ENCODE data around the gene AZU1. TPM values are rescaled to one million over a fixed set of nuclear protein-coding genes. Genes with fewer than 3 reads are reported as not detected.
A peak's percentile ranks its signal among the peaks of the same experiment; 100 is the strongest.

AZU1 gene
- total and polyA plus RNA-seq, 7 donors: 0.69 TPM; not detected in 6

DNA sequence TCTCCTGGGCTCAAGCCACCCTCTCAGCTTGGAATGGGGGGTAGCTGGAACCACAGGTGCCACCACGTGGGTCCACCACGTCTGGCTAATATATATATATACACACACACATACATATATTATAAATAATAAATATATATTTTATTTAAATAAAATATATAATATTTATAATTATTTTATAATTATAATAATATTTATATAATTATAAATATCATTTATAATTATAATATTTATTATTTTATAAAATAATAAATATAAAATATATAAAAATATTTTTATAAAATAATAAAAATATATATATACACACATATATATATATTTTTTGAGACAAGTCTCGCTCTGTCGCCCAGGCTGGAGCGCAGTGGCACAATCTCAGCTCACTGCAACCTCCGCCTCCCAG, 26.9 kb downstream of the AZU1 start:
- Histone ChIP-seq H3K9me3 (no peaks in the 10 kb centered on the region), H3K27me3 (ENCODE audit: insufficient read depth in 3 of 3, low read length in 2 of 3) (peaks cover 0 to 84% (median 11%) of the 10 kb centered on the region in 3 donors), H3K4me1 (peaks cover 8% of the 10 kb centered on the region), H3K36me3 (ENCODE audit: insufficient read depth in 1 of 2, low read depth in 1 of 2) (no peaks in the 10 kb centered on the region), H3K27ac (no peak overlapping the region), H3K4me3 (no peak overlapping the region)
- 69 to 72% (median 70%) methylated on average over 6 of the region's 6 CpGs for WGBS, 3 donors
- intact Hi-C loops (cut with DNase I): loop anchor here in 1 of 2 donors (10.0 kb wide), 1 partner anchor 130 kb away; the partner anchor contains the start of gene WDR18
- TF ChIP-seq, protein P1, sequence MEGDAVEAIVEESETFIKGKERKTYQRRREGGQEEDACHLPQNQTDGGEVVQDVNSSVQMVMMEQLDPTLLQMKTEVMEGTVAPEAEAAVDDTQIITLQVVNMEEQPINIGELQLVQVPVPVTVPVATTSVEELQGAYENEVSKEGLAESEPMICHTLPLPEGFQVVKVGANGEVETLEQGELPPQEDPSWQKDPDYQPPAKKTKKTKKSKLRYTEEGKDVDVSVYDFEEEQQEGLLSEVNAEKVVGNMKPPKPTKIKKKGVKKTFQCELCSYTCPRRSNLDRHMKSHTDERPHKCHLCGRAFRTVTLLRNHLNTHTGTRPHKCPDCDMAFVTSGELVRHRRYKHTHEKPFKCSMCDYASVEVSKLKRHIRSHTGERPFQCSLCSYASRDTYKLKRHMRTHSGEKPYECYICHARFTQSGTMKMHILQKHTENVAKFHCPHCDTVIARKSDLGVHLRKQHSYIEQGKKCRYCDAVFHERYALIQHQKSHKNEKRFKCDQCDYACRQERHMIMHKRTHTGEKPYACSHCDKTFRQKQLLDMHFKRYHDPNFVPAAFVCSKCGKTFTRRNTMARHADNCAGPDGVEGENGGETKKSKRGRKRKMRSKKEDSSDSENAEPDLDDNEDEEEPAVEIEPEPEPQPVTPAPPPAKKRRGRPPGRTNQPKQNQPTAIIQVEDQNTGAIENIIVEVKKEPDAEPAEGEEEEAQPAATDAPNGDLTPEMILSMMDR (IDR thresholded peaks at IDR 0.05): no peak
- DNase-seq (no peak), ATAC-seq (no peak)

DNA sequence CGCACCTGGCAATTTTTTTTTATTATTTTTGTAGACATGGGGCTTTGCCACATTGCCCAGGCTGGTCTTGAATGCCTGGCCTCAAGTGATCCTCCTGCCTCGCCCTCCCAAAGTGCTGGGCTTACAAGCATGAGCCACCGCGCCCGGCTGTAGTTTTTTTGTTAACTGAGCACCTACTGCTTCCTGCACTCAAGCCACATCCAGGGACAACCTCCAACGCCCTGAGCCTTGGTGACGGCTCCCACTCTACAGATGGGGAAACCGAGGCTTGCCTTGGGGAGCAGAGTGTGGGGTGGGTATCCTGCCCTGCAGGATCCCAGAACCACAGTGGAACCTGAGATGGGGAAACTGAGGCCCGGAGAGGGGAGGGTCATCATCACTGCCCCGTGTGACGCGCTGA, 27.5 kb downstream of the AZU1 start:
- H3K36me3 ChIP-seq (ENCODE audit: insufficient read depth in 1 of 2, low read depth in 1 of 2): no peaks in the 10 kb centered on the region
- peaks cover 12% of the 10 kb centered on the region for H3K4me1 ChIP-seq
- no peak overlapping the region for H3K27ac ChIP-seq
- 73 to 88% (median 85%) methylated on average over 12 of the region's 12 CpGs for WGBS, 3 donors
- peaks cover 0 to 85% (median 14%) of the 10 kb centered on the region in 3 donors for H3K27me3 ChIP-seq (ENCODE audit: insufficient read depth in 3 of 3, low read length in 2 of 3)
- no peaks in the 10 kb centered on the region for H3K9me3 ChIP-seq
- intact Hi-C loops (cut with DNase I): loop anchor here (5.0 to 10.0 kb wide), 3 partner anchors 62 to 130 kb away; partner anchors contain the start of genes KISS1R (in 1 of the 2) and WDR18 (in 1 of the 2)
- no peak overlapping the region for H3K4me3 ChIP-seq
- TF ChIP-seq, protein P1 (IDR thresholded peaks at IDR 0.05): no peak
- DNase-seq: no peak
- no peak for ATAC-seq

DNA sequence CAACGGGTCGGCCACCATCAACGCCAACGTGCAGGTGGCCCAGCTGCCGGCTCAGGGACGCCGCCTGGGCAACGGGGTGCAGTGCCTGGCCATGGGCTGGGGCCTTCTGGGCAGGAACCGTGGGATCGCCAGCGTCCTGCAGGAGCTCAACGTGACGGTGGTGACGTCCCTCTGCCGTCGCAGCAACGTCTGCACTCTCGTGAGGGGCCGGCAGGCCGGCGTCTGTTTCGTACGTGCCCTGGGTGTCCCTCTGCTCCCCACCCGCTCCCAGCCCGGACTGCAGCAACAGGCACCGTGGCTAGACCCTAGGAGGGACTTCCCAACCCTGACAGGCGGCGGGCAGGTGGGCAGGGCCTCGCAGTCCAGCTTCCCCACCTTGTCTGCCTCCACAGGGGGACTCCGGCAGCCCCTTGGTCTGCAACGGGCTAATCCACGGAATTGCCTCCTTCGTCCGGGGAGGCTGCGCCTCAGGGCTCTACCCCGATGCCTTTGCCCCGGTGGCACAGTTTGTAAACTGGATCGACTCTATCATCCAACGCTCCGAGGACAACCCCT, 28.0 kb downstream of the AZU1 start:
- peak in 1 of 2 donors; percentile 34 for DNase-seq
- intact Hi-C loops (cut with DNase I): loop anchor here (2.0 to 10.0 kb wide), 4 partner anchors 62 to 129 kb away; partner anchors contain the start of genes KISS1R (in 1 of the 2) and WDR18 (in 1 of the 2)
- 67 to 68% (median 68%) methylated on average over 37 to 40 of the region's 40 CpGs for WGBS, 3 donors
- H3K27ac ChIP-seq: no peak overlapping the region
- no peaks in the 10 kb centered on the region for H3K36me3 ChIP-seq (ENCODE audit: insufficient read depth in 1 of 2, low read depth in 1 of 2)
- H3K4me3 ChIP-seq: no peak overlapping the region
- TF ChIP-seq, protein P1 (IDR thresholded peaks at IDR 0.05): no peak
- H3K27me3 ChIP-seq (ENCODE audit: insufficient read depth in 3 of 3, low read length in 2 of 3): peaks cover 0 to 89% (median 16%) of the 10 kb centered on the region in 3 donors
- ATAC-seq: no peak
- no peaks in the 10 kb centered on the region for H3K9me3 ChIP-seq
- peaks cover 9% of the 10 kb centered on the region for H3K4me1 ChIP-seq

DNA sequence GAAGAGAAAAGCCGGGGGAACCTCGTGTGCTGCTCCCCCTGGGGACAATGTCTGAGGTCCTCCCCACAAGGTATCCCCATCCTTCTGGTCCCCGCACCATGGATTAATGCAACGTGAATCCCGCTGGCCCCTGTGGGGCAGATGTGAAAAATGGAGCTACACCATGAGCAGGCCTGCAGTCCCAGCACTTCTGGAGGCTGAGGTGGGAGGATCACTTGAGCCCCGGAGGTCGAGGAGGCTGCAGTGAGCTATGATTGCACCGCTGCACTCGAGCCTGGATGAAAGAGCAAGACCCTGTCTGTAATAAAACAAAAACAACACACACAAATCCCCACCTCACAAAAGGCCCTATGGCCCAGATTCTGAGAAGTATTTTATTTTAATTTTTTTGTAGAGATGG, 30.6 kb downstream of the AZU1 start:
- DNase-seq (no peak), ATAC-seq (no peak)
- WGBS, 3 donors: 73 to 82% (median 79%) methylated on average over 9 of the region's 9 CpGs
- Histone ChIP-seq H3K36me3 (ENCODE audit: insufficient read depth in 1 of 2, low read depth in 1 of 2) (no peaks in the 10 kb centered on the region), H3K27ac (no peak overlapping the region), H3K4me3 (no peak overlapping the region), H3K9me3 (no peaks in the 10 kb centered on the region), H3K4me1 (peaks cover 5% of the 10 kb centered on the region), H3K27me3 (ENCODE audit: insufficient read depth in 3 of 3, low read length in 2 of 3) (peaks cover 0 to 79% (median 19%) of the 10 kb centered on the region in 3 donors)
- intact Hi-C loops (cut with DNase I): loop anchor here (5.0 to 10.0 kb wide), 3 partner anchors 59 to 127 kb away; partner anchors contain the start of genes KISS1R (in 1 of the 2) and WDR18 (in 1 of the 2)
- TF ChIP-seq, protein P1 (IDR thresholded peaks at IDR 0.05): no peak
